SU-DHL-6 (cell line): ENCODE results near the gene TANC1.

Experiments
- H2AFZ ChIP-seq: fragments of 200-600 bp; sonication (generic); 2 replicates; pipeline ENCODE4 v1.6.1; 2014; ENCODE audit warnings: low read depth, mild to moderate bottlenecking, moderate library complexity, mixed read lengths, antibody characterized with exemption, low read length; ENCODE audit not compliant: severe bottlenecking
- H3F3A ChIP-seq: fragments of 200-600 bp; shearing (Covaris generic); 2 replicates; pipeline ENCODE4 v1.6.0; 2016; ENCODE audit warnings: antibody characterized with exemption, mild to moderate bottlenecking; ENCODE audit not compliant: insufficient read depth
- H3K27ac ChIP-seq: fragments of 200-600 bp; sonication (generic); 2 replicates; pipeline ENCODE4 v1.5.1; 2016; ENCODE audit warnings: low read depth, mild to moderate bottlenecking, low read length, moderate library complexity, mixed read lengths
- H3K27me3 ChIP-seq: fragments of 200-600 bp; sonication (generic), shearing (Covaris generic); 2 replicates; pipeline ENCODE4 v1.6.0; 2014; ENCODE audit warnings: mild to moderate bottlenecking, low read length
- H3K36me3 ChIP-seq: fragments of 200-600 bp; sonication (generic); 2 replicates; pipeline ENCODE4 v1.6.1; 2014; ENCODE audit warnings: mild to moderate bottlenecking, low read length, mixed read lengths
- H3K4me2 ChIP-seq: fragments of 300-600, 200-600 bp; shearing (Covaris generic), sonication (generic); 2 replicates; pipeline ENCODE4 v1.6.0; 2014; ENCODE audit warnings: low read length, low read depth, mild to moderate bottlenecking; ENCODE audit not compliant: poor library complexity, severe bottlenecking
- H3K4me3 ChIP-seq: fragments of 200-600 bp; sonication (generic); 2 replicates; pipeline ENCODE4 v1.5.1; 2014; ENCODE audit warnings: antibody characterized with exemption, low read length, mild to moderate bottlenecking, mixed read lengths; ENCODE audit not compliant: insufficient read depth, poor library complexity, severe bottlenecking
- H3K79me2 ChIP-seq: fragments of 200-600 bp; sonication (generic); 2 replicates; pipeline ENCODE4 v1.6.1; 2014; ENCODE audit warnings: mild to moderate bottlenecking, low read length, moderate library complexity; ENCODE audit not compliant: insufficient read depth
- H3K9ac ChIP-seq: fragments of 200-600 bp; sonication (generic); 2 replicates; pipeline ENCODE4 v1.7.0; 2014; ENCODE audit warnings: mild to moderate bottlenecking, low read length
- H3K9me2 ChIP-seq: fragments of 200-600 bp; sonication (generic); replicated peaks from 2 replicates; pipeline ENCODE4 v1.6.1; 2014; ENCODE audit warnings: low read length; ENCODE audit not compliant: insufficient read depth
- H3K9me3 ChIP-seq: fragments of 200-600 bp; sonication (generic); 2 replicates; pipeline ENCODE4 v1.6.1; 2014; ENCODE audit warnings: low read length, mixed read lengths; ENCODE audit not compliant: insufficient read depth
- H4K20me1 ChIP-seq: fragments of 200-600 bp; sonication (generic); 2 replicates; pipeline ENCODE4 v1.6.1; 2014; ENCODE audit warnings: low read depth, mild to moderate bottlenecking, antibody characterized with exemption, low read length, moderate library complexity, mixed read lengths
- EZH2phosphoT487 ChIP-seq: fragments of 200-600 bp; sonication (generic), shearing (Covaris generic); conservative IDR thresholded peaks from 2 replicates; pipeline ENCODE4 v1.6.1; 2018; ENCODE audit warnings: mild to moderate bottlenecking, antibody characterized with exemption, low read length, moderate library complexity, mixed read lengths
- TF ChIP-seq, protein P1 (sequence below): fragments of 200-600 bp; sonication (generic); IDR thresholded peaks from one replicate; pipeline ENCODE4 v1.5.1; 2017; ENCODE audit warnings: antibody characterized with exemption, mild to moderate bottlenecking, low read length, moderate library complexity; ENCODE audit not compliant: insufficient read depth, poor library complexity, severe bottlenecking

Gene TANC1

GRCh38 chr2:158994920-158995676 is 26.7 kb downstream of the TANC1 start:
- Histone ChIP-seq H4K20me1 (no peaks in the 10 kb centered on the region), H3K79me2 (no peaks in the 10 kb centered on the region), H3K4me3 (no peak overlapping the region), H3K9me3 (no peaks in the 10 kb centered on the region), H2AFZ (no peak overlapping the region), H3K36me3 (no peaks in the 10 kb centered on the region), H3K27ac (no peak overlapping the region), H3K9ac (no peak overlapping the region), H3K4me2 (no peak overlapping the region), H3F3A (no peaks in the 10 kb centered on the region), H3K9me2 (no peaks in the 10 kb centered on the region), H3K27me3 (no peaks in the 10 kb centered on the region)
- TF ChIP-seq EZH2phosphoT487, result no peak
- TF ChIP-seq, protein P1, sequence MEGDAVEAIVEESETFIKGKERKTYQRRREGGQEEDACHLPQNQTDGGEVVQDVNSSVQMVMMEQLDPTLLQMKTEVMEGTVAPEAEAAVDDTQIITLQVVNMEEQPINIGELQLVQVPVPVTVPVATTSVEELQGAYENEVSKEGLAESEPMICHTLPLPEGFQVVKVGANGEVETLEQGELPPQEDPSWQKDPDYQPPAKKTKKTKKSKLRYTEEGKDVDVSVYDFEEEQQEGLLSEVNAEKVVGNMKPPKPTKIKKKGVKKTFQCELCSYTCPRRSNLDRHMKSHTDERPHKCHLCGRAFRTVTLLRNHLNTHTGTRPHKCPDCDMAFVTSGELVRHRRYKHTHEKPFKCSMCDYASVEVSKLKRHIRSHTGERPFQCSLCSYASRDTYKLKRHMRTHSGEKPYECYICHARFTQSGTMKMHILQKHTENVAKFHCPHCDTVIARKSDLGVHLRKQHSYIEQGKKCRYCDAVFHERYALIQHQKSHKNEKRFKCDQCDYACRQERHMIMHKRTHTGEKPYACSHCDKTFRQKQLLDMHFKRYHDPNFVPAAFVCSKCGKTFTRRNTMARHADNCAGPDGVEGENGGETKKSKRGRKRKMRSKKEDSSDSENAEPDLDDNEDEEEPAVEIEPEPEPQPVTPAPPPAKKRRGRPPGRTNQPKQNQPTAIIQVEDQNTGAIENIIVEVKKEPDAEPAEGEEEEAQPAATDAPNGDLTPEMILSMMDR, result no peak

GRCh38 chr2:158995677-158996049 is 27.2 kb downstream of the TANC1 start:
- no peaks in the 10 kb centered on the region for H4K20me1 ChIP-seq
- TF ChIP-seq EZH2phosphoT487, result no peak
- TF ChIP-seq, protein P1, result no peak
- no peaks in the 10 kb centered on the region for H3F3A ChIP-seq
- no peak overlapping the region for H3K27ac ChIP-seq
- H3K4me2 ChIP-seq, result no peak overlapping the region
- H3K4me3 ChIP-seq, result no peak overlapping the region
- no peak overlapping the region for H3K9ac ChIP-seq
- no peak overlapping the region for H2AFZ ChIP-seq
- no peaks in the 10 kb centered on the region for H3K36me3 ChIP-seq
- no peaks in the 10 kb centered on the region for H3K27me3 ChIP-seq
- H3K9me2 ChIP-seq, result no peaks in the 10 kb centered on the region
- no peaks in the 10 kb centered on the region for H3K79me2 ChIP-seq
- H3K9me3 ChIP-seq, result no peaks in the 10 kb centered on the region

DNA sequence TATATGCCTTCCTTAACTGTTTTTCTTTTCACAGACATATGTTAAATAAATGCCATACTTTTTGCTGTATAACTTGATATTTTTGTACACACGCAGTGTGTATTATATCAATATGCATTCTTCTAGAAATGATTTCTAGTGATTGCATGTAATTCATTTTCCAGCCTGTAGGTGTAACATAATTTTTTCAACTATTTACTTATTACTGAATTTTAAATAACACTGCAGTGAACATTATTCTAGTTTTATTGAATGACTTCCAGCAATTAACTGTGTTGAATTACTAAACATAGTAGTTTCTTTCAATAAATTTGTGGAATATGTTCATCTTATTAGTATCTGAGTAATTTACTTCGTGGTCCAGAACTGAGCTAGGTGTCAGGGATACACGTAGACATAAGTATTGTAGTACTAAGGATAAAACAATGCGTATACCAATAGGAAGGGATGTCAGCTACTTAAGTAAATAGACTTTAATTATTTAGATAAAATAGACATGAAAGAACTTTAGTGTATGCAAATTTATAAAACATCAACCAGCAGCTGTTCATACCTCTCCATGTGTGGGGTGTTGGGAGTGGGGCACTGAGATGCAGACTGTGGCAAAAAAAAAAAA is 28.0 kb downstream of the TANC1 start:
- Histone ChIP-seq H3F3A (no peaks in the 10 kb centered on the region), H3K9me2 (no peaks in the 10 kb centered on the region), H3K4me3 (no peak overlapping the region), H4K20me1 (no peaks in the 10 kb centered on the region), H3K36me3 (no peaks in the 10 kb centered on the region), H3K9ac (no peak overlapping the region), H3K79me2 (no peaks in the 10 kb centered on the region), H3K27ac (no peak overlapping the region), H2AFZ (no peak overlapping the region), H3K4me2 (no peak overlapping the region), H3K27me3 (no peaks in the 10 kb centered on the region), H3K9me3 (no peaks in the 10 kb centered on the region)
- no peak for TF ChIP-seq EZH2phosphoT487
- TF ChIP-seq, protein P1, result peak; percentile 30
